Activated CD4-positive, alpha-beta T cell treated with anti-CD3 and anti-CD28 coated beads, Interleukin-2, Interleukin-6, amounts not matched to agents 100 ng/mL and 50 ng/mL, durations not matched to agents 16 hours and 8 hours (primary cell): ENCODE data around the gene MFAP2.
"Not testable (repeated sequence)": the region's sequence is repeated elsewhere in the genome, so short reads cannot be mapped to it uniquely, and the experiment has no call there.

Experiments used
- DNase-seq: peaks from one replicate; pipeline ENCODE4 v3.0.0-alpha.2; 2020

The MFAP2 gene

DNA sequence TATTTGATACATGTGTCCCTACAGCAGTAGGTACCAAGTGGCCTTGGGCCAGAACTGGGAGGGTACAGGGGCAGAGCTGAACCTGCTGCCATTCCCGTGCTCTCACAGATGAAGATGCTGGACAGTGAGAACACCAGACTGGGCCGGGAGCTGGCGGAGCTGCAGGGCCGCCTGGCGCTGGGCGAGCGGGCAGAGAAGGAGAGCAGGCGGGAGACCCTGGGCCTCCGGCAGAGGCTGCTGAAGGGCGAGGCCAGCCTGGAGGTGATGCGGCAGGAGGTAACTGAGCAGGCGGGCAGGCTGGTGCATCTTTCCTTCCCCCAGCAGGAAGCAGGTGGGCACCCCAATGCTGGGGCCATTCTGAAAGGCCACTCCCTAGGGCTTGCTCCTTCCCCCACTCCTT is 21.9 kb downstream of the MFAP2 start:
- DNase-seq: no peak

DNA sequence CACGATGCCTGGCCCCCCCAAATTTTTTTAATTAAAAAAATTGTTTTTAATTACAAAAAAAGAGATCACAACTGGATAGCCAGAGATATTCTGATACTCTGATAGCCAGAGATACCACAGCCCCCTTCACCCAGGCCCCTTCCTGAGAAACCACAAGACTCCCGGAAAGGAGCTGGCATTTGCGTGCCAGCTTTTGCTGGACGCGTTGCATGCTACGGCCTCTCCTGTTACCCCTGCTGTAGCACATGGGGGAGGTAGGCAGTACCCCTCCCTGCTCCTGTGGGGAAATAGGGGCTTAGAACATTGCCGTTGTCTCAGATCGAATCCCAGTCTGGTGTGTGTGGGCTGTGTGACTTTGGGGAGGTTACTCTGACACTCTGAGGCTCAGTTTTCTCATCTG is 22.7 kb downstream of the MFAP2 start:
- no peak for DNase-seq

DNA sequence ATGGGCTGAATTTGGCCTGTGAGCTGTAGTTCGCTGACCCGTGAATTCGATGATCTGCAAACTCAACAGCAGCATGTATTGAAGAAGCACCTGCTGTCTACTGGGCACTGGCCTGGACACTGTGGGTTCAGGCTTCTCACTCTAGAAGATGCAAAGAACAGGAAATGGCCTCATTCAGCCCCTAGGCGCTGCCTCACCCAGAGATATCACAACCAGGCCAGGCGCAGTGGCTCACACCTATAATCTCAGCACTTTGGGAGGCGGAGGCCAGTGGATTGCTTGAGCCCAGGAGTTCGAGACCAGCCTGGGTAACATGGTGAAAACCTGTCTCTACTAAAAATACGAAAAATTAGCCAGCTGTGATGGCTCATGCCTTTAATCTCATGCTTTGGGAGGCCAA is 23.6 kb downstream of the MFAP2 start:
- DNase-seq: no peak

DNA sequence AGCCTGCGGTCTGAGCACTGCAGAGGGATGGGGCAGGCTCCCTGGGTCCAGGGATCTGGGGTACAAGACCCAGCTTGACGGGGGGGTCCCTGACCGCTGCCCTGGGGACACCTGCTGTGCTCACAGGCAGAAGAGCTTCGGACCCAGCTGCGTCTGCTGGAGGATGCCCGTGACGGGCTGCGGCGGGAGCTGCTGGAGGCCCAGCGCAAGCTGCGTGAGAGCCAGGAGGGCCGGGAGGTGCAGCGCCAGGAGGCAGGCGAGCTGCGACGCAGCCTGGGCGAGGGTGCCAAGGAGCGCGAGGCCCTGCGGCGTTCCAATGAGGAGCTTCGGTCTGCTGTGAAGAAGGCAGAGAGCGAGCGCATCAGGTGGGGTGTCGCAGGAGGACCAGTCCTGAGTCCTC is 25.2 kb downstream of the MFAP2 start:
- no peak for DNase-seq

DNA sequence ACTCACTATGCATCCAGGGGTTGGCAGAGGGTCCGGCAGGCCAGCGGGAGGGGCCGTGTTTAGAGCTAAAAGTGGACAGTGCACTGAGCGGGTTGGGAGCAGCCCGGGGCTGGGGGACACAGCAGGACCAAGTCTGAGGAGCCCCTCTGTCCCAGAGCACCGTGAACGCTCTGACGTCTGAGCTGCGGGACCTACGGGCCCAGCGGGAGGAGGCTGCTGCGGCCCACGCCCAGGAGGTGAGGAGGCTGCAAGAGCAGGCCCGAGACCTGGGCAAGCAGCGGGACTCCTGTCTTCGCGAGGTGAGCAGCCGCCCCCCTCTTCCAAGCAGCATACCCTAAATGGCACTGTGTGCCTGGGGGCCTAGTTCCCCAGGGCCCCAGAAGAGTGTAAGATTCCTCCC is 25.8 kb downstream of the MFAP2 start:
- no peak for DNase-seq

DNA sequence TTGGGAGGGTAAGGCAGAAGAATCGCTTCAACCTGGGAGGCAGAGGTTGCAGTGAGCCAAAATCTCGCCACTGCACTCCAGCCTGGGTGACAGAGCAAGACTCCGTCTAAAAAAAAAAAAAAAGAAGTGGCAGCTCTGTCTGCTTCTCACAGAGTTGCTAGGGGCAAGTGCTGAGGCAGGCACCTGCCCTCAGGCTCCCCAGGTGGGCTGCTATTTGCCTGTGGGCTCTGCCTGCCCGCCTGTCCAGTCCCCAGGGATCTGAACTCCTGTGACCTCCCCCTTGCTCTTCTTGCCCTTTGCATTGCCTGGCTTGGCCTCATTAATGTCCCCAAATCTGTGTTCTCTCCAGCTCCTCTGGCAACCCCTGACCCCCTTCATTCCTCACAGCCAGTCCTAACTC is 28.0 kb downstream of the MFAP2 start:
- DNase-seq: not testable (repeated sequence)

DNA sequence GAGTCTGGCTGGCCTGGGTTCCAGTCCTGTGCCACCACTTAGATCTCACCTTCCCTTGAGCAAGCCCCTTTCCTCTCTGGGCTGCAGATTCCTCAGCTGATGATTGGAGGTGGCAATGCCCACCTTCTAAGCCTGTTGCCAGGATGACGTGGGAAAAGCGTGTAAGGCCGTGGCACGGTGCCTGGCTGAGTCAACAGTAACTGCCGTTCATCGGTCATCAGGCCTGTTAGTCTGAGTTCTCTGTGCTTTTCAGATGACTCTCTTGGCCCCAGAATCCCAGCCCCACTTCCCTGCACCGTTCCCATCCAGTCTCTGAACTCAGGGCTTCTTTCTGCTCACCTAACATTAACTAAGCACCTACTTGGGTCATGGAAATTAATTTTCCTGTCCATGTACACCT is 31.4 kb downstream of the MFAP2 start:
- DNase-seq: not testable (repeated sequence)

DNA sequence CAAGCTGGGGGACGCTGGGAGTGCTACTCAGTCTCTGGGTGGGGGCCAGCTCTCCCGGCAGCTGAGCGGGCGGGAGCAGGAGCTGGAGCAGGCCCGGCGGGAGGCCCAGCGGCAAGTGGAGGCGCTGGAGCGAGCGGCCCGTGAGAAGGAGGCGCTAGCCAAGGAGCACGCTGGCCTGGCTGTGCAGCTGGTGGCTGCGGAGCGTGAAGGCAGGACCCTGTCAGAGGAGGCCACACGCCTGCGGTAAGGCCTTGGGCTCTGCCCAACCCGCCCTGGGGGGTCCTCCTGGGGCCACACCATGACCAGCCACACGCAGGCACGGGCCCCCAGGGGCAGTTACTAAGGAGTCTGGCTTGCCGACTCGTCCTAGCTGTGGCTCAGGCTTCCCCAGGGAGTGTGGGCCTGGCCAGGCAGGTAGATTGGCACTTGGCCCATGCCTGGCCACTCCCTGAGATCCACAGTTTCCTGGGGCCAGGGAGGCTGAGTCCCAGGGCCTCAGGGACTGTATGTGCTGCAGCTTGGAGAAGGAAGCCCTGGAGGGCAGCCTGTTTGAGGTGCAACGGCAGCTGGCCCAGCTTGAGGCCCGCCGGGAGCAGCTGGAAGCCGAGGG is 32.0 kb downstream of the MFAP2 start:
- not testable (repeated sequence) for DNase-seq

DNA sequence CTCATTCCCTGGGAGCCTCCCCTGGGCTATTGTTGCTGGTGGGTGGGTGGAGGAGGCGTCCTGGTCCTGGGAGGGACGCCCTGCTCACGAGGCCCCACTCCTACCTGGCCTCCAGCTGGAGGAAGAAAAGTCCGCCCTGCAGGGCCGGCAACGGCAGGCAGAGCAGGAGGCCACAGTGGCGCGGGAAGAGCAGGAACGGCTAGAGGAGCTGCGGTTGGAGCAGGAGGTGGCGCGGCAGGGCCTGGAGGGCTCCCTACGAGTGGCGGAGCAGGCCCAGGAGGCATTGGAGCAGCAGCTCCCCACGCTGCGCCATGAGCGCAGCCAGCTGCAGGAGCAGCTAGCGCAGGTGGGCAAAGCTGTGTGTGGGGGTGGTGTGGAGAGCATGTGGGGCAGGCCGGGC is 33.8 kb downstream of the MFAP2 start:
- DNase-seq: no peak

DNA sequence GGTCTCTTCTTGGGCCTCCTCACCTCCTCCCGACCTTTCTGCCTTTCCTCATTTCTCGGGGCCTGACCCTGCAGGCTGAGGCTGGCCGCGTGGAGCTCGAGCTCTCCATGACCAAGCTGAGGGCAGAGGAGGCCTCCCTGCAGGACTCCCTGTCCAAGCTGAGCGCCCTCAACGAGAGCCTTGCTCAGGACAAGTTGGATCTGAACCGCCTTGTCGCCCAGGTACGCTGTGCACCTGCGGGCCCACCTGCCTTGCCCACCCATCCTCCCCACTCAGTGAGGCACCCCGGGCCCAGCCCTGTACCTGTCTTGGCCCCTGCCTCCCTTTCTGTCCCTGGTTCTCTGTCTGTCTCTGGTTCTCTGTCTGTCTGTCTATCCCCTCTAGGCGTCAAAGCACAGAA is 34.2 kb downstream of the MFAP2 start:
- not testable (repeated sequence) for DNase-seq

DNA sequence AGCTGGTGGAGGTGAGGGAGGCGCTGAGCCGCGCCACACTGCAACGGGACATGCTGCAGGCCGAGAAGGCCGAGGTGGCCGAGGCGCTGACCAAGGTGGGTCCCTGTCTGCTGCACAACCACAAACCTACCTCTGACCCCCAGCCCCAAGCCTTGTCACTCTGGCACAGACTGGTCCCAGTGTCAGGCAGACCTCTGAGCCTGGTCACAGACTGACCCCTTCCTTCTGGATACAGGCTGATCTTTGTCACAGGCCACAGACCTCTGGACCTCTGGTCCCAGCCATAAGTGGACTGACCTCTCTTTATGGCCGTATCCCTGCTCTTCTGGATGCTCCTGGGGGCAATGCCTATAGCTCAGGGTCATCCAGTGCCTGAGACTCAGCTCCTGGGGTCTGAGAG is 34.9 kb downstream of the MFAP2 start:
- not testable (repeated sequence) for DNase-seq

DNA sequence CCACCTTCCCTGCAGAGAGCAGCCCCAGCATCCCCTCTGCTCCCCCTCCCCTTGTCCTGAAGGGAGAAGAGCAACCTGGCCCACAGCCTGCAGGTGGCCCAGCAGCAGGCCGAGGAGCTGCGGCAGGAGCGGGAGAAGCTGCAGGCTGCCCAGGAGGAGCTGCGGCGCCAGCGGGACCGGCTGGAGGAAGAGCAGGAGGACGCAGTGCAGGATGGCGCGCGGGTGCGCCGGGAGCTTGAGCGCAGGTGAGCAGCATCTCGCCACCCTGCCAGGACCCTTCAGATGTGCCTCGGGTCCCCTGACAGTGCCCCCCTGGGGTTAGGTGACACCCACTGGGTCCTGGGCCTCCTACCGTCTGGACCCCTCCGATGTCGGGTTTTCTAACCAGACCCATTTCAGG is 36.4 kb downstream of the MFAP2 start:
- DNase-seq: no peak

DNA sequence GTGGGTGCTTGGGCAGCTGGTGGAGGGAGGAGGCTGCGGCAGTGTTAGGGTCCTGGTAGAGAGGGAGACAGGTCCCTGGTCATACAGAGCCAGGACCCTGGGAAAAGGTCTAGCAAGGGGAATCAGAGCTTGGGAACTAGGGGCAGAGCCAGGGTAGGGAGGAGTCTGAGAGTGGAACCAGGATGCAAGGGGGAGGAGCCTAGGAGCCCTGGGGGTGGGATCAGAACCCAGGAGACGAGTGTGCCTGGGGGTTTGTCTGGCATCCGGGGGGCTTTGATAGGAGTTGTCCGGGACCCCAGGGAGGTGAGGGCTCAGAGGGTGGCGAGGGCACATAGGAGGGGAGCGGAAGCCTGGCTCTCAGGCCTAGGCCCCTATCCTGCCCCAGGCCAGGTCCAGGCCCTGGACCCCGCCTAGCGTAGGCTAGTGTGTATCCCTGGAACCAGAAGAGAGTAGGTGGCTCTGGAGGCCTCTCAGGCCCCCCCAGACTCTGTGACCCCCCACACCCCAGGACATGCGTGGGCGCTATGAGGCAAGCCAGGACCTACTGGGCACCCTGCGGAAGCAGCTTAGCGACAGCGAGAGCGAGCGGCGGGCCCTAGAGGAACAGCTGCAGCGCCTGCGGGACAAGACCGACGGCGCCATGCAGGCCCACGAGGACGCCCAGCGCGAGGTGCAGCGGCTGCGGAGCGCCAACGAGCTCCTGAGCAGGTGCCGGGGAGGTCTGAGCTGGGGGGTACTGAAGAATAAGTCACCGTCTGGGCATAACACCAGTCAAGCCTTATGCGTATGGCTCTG is 40.8 kb downstream of the MFAP2 start:
- not testable (repeated sequence) for DNase-seq

DNA sequence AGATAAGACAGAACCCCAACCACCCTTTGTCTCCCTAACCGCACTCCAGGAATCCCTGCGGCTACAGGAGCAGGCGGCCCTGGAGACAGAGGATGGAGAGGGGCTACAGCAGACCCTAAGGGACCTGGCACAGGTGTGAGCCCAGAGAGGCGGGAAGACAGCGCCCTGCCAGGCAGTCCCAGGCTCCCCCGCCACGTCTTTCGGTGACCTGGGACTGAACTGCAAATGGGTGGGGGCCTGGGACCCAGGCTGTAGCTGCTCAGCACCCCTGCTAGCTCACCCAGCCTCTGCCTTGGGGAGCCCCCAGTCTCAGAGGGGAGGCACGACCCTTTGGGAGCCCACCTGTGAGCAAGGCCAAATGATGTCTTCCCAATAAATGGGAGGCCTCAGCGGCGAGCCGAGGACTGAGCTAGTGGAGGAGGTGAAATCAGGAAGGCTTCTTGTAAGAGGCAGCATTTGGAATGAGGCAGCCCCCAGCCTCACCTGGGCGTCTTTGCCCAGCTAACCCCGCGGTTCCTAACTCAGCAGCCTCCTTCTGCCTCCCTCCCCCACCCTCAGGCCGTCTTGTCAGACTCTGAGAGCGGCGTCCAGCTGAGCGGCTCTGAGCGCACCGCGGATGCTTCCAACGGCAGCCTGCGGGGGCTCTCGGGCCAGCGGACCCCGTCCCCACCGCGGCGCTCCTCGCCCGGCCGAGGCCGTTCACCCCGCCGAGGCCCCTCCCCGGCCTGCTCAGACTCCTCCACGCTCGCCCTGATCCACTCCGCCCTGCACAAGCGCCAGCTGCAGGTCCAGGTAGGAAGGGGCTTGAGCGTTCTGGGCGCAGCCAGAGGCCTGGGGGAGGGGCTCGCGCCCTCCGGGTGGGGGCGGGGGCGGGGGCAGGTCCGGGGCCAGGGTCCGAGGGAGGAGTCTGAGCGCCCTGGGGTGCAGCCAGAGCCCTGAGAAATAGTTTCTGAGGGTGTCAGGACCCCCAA is 41.8 kb downstream of the MFAP2 start:
- no peak for DNase-seq

DNA sequence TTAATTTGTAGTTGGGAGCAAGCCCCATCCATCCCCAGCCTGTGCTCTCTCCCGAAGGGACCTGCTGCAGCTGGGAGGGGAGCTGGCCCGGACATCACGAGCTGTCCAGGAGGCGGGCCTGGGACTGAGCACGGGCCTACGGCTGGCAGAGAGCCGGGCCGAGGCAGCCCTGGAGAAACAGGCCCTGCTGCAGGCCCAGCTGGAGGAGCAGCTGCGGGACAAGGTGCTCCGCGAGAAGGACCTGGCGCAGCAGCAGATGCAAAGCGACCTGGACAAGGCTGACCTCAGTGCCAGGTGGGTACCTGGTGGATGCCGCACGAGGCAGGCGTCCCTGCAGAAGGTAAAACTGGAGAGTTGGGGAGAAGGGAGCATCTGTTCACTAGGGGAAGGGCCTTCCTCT is 43.8 kb downstream of the MFAP2 start:
- not testable (repeated sequence) for DNase-seq

DNA sequence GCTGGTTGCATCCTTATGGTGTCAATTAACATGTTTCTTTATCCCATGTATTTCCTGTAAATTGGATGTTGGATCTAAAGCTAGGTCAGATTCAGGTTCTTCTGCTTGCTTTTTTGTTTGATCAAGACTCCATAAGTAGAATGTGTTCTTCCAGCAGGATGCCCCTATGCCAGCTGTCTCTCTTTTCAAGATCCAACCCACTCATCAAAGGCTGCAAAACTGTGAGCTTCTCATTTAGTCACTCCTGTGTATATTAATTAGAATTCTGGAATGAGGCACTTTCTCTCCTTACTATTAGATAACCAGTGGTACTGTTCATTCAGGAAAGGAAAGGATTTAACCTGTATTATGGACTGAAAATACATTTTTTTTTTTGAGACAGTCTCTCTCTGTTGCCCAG is 46.5 kb downstream of the MFAP2 start:
- not testable (repeated sequence) for DNase-seq

DNA sequence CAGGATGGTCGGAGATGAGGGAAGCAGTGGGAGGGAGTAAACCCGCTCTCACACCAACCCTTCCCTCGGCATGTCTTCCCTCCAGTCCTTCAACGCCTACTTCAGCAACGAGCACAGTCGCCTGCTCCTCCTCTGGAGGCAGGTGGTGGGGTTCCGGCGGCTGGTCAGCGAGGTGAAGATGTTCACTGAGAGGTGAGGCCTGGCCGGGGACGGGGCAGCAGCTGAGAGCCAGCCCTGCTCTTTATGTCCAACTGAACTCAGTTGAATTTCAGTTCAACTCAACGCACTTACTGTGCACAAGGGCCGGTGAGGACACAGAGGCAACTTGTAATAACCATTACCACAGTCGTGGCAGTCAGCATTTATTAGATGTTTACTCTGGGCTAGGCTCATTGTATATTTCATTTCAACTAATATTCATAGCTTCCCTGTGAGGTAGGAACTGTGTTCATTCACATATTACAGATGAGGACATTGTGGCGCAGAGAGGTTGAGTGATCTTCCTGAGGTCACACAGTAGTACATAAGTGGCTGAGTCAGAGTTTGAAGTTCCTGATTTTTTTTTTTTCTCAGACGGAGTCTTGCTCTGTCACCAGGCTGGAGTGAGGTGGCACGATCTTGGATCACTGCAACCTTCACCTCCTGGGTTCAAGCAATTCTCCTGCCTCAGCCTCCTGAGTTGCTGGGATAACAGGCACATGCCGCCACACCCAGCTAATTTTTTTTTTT is 49.0 kb downstream of the MFAP2 start:
- DNase-seq: not testable (repeated sequence)

DNA sequence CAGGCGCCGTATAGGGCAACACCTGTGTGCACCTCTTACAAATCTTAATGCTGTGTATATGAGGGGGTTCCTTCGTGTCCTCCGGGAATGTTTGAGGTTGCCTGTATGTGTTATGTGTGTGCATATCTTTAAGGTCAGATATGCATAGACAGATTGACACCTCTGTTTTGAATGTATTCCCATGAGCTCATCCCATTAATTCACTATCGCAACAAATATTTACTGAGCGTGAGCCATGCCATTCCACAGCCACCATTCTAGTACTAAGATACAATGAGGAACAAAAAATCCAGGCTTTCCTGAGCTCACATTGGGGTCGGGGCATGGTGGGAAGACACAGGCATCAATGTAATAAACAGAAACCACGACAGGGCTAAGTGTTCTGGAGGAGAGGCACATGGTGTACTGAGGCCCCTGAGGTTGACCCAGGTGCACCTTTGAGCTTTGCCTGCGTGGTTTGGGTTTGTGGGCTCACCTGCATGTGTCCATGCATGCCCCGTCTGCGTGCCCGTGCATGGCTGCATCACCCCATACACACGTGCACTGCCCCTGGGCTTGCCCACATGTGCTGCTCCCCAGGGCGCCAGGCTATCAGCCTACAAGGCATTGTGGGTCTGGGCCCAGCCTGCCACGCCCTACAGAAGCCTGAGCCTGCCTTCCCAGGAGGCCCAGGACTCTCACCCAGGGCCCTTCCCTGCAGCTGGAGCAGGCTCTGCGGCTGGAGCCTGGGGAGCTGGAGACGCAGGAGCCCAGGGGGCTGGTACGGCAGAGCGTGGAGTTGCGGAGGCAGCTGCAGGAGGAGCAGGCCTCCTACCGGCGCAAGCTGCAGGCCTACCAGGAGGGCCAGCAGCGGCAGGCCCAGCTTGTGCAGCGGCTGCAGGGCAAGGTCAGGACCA is 51.0 kb downstream of the MFAP2 start:
- DNase-seq: not testable (repeated sequence)

DNA sequence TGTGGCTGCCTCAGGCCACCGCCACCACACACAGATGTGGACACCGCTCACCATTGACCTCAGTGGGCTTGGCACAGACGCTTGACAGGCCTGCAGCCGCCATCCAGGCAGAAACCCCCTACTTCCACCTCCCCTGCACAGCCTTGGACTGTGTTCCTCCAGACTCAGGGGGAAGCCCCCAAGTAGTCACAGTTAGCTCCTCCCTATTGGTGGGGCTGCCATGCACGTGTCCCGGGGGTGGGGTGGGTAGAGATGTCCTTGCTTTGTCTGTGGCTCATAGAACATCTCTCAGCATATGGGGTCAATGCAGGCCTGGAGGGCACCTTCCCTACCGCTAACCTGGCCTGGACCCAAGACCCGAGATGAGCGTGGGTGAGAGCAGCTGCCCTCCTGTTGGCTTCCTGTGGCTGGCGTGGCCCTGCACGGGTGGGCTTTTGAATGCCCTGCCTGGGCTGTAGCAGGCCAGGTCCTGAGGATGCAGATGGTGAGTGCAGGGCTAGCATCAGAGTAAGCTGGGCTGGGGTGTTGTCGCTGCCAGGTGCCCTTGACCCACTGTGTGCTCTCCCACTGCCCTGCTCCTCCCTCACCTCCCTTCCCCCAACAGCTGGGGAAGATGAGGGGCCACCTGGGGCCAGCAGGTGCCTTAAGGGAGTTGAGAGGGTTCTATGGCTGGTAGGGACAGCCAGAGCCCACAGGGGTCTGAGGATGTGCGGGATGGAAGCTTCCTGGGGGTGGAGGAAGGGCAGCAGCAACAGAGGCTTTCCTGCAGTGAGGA is 52.5 kb downstream of the MFAP2 start:
- DNase-seq: no peak

DNA sequence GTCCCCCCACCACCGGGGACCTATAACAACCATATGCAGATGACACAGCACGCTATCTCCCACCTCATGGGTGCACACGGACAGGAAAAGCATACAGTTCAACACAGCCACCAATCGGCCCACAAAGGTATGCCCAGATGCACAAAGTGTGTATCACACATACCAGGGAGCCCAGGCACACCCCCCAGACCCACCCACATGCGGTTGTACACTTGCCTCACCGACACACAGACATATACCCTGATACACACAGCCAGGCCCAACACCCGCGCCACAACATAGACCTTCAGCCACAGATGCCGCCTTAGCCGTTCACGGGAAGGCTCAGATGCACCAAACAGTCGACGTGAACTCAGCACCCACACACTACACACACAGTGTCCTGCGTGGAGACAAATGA is 53.2 kb downstream of the MFAP2 start:
- no peak for DNase-seq
